Endothelial cell of umbilical vein (primary cell): ENCODE measurements around the gene SLC9A2. TPM values are rescaled to one million over a fixed set of nuclear protein-coding genes. Genes with fewer than 3 reads are reported as not detected.

Experiments
- BruUV-seq: library from RNA; stranded (reverse); fragments of 400-500 nt; replicated peaks from 2 replicates; lab custom pipeline; 2021; lab: Mats Ljungman, UMichigan
- CTCF ChIA-PET: fragments of 300-600, 350-600 bp; sonication (Branson Sonifier 250); formaldehyde crosslinking; loops from one replicate; lab custom pipeline; 2021; ENCODE audit warnings: antibody characterized with exemption, inconsistent platforms; lab: Charles Lee
- POLR2A ChIA-PET: fragments of 300-600, 350-600 bp; sonication (Branson Sonifier 250); formaldehyde crosslinking; loops from one replicate; lab custom pipeline; 2021; ENCODE audit warnings: antibody characterized with exemption, inconsistent platforms; lab: Charles Lee
- DNase-seq: peaks from one replicate; pipeline ENCODE4 v3.0.0-alpha.2; 2011; ENCODE audit warnings: low read depth, low spot score
- FAIRE-seq: peaks from 2 replicates; lab custom pipeline; 2011; peaks lifted over from hg19 to GRCh38; lab: Jason Lieb, UNC
- H2AFZ ChIP-seq: 2 replicates; pipeline ENCODE4 v1.6.0; 2012; ENCODE audit warnings: low read depth, low read length, control low read depth, inconsistent platforms
- H3K27ac ChIP-seq: 2 replicates; pipeline ENCODE4 v1.5.1; 2011; ENCODE audit warnings: low read depth, mild to moderate bottlenecking, control low read depth, low read length, moderate library complexity; ENCODE audit not compliant: insufficient read depth
- H3K27me3 ChIP-seq, 2 experiments: 2 replicates each; pipeline versions ENCODE4 v1.6.0 to v1.6.1; 2011; ENCODE audit warnings: low read length in 2 of 2, mixed read lengths in 1 of 2; ENCODE audit not compliant: control insufficient read depth in 2 of 2, insufficient read depth in 2 of 2
- H3K36me3 ChIP-seq, 2 experiments: 2 replicates in 1 of 2; 3 replicates in 1 of 2; pipeline ENCODE4 v1.5.1; 2011; ENCODE audit warnings: low read length in 2 of 2, mild to moderate bottlenecking in 1 of 2, moderate library complexity in 1 of 2; ENCODE audit not compliant: control insufficient read depth in 2 of 2, insufficient read depth in 2 of 2; ENCODE audit errors: extremely low read depth in 1 of 2
- H3K4me1 ChIP-seq: 3 replicates; pipeline ENCODE4 v1.5.1; 2011; ENCODE audit warnings: mild to moderate bottlenecking, low read length; ENCODE audit not compliant: control insufficient read depth, insufficient read depth; ENCODE audit errors: extremely low read depth
- H3K4me2 ChIP-seq: 2 replicates; pipeline ENCODE4 v1.6.1; 2011; ENCODE audit warnings: low read length, control low read depth, mixed read lengths; ENCODE audit not compliant: insufficient read depth
- H3K4me3 ChIP-seq, 3 experiments: fragments of 200-600 bp in 1 of 3; sonication (generic), shearing (Covaris generic) in 1 of 3; replicated peaks in 1 of 3; 2 replicates each; pipeline ENCODE4 v1.5.1; 2011 to 2016; ENCODE audit warnings: control low read depth in 3 of 3, low read length in 3 of 3, mild to moderate bottlenecking in 2 of 3, inconsistent platforms in 1 of 3, low read depth in 1 of 3, moderate library complexity in 1 of 3; ENCODE audit not compliant: insufficient read depth in 1 of 3
- H3K79me2 ChIP-seq: 2 replicates; pipeline ENCODE4 v1.6.0; 2012; ENCODE audit warnings: low read length, inconsistent platforms; ENCODE audit not compliant: control insufficient read depth, insufficient read depth
- H3K9ac ChIP-seq: replicated peaks from 2 replicates; pipeline ENCODE3; 2011; ENCODE audit warnings: low read length, control low read depth; ENCODE audit not compliant: insufficient read depth; ENCODE audit errors: extremely low read depth
- H3K9me1 ChIP-seq: replicated peaks from 3 replicates; pipeline ENCODE4 v1.6.0; 2011; ENCODE audit warnings: mild to moderate bottlenecking, low read length; ENCODE audit not compliant: control insufficient read depth, insufficient read depth; ENCODE audit errors: extremely low read depth
- H3K9me3 ChIP-seq: replicated peaks from 2 replicates; pipeline ENCODE4 v1.5.1; 2012; ENCODE audit warnings: low read length, inconsistent platforms; ENCODE audit not compliant: control insufficient read depth, insufficient read depth
- H4K20me1 ChIP-seq: replicated peaks from 2 replicates; pipeline ENCODE3; 2011; ENCODE audit warnings: mild to moderate bottlenecking, low read length; ENCODE audit not compliant: control insufficient read depth, insufficient read depth; ENCODE audit errors: extremely low read depth
- EZH2 ChIP-seq: IDR thresholded peaks from 2 replicates; pipeline ENCODE4 v1.6.1; 2012; ENCODE audit warnings: borderline replicate concordance, low read depth, mild to moderate bottlenecking, moderate library complexity, low read length, inconsistent platforms; ENCODE audit not compliant: severe bottlenecking
- FOS ChIP-seq: IDR thresholded peaks from 2 replicates; pipeline ENCODE4 v1.6.1; 2011; ENCODE audit warnings: mild to moderate bottlenecking, low read length, moderate library complexity, borderline replicate concordance; ENCODE audit not compliant: insufficient read depth
- GATA2 ChIP-seq: IDR thresholded peaks from 2 replicates; pipeline ENCODE4 v1.7.0; 2011; ENCODE audit warnings: low read depth, mild to moderate bottlenecking, moderate library complexity, mixed read lengths, low read length; ENCODE audit not compliant: insufficient read length, insufficient read depth
- JUN ChIP-seq: IDR thresholded peaks from 2 replicates; pipeline ENCODE4 v1.6.1; 2011; ENCODE audit warnings: borderline replicate concordance, low read depth; ENCODE audit not compliant: insufficient read length, insufficient read depth
- MAX ChIP-seq: IDR thresholded peaks from 2 replicates; pipeline ENCODE4 v1.6.1; 2011; ENCODE audit not compliant: insufficient read depth, insufficient read length
- MYC ChIP-seq: IDR thresholded peaks from one replicate; pipeline ENCODE4 v1.6.1; 2011; ENCODE audit warnings: mild to moderate bottlenecking, low read depth, low read length
- POLR2A ChIP-seq: IDR thresholded peaks from 2 replicates; pipeline ENCODE4 v1.6.1; 2012; ENCODE audit warnings: low read depth, mild to moderate bottlenecking, control low read depth, low read length
- POLR2AphosphoS5 ChIP-seq: IDR thresholded peaks from 2 replicates; pipeline ENCODE4 v1.6.1; 2012; ENCODE audit warnings: low read depth, mild to moderate bottlenecking, control low read depth, low read length, moderate library complexity; ENCODE audit not compliant: insufficient read depth
- dilution Hi-C: fragments of 300-500 bp; cut with MboI; formaldehyde crosslinking; loops from one replicate; pipeline ENCODE4 v1.15.0; 2019; ENCODE audit warnings: low sequenced_read_pairs; ENCODE audit not compliant: extremely low pct_ligation_motif_present
- intact Hi-C: fragments of 100-400 bp; cut with micrococcal nuclease; formaldehyde crosslinking; loops from one replicate; pipeline ENCODE4 v1.10.0; 2022
- polyA plus RNA-seq, 4 experiments: library from polyadenylated mRNA; depleted of rRNA in 3 of 4; stranded (reverse) in 3 of 4; unstranded in 1 of 4; fragments of >200 nt; gene quantifications; 2 replicates each; pipeline versions ENCODE4 v1.2.1 to v1.2.3, GENCODE V29; 2011 to 2012; ENCODE audit warnings: missing spikeins in 1 of 4
- total RNA-seq: library from RNA; stranded (reverse); gene quantifications from 2 replicates; pipeline ENCODE4 v1.2.3, GENCODE V29; 2021
- TF ChIP-seq, protein P1 (sequence below), 2 donors: IDR thresholded peaks; 1 replicate in 1 of 2; 2 replicates in 1 of 2; pipeline ENCODE4 v1.5.1; 2011; ENCODE audit warnings: low read length in 2 of 2, mild to moderate bottlenecking in 2 of 2, moderate library complexity in 2 of 2, control low read depth in 1 of 2, inconsistent platforms in 1 of 2, low read depth in 1 of 2; ENCODE audit not compliant: insufficient read depth in 1 of 2; ENCODE audit errors: extremely low read depth in 1 of 2

Gene SLC9A2
- total and polyA plus RNA-seq, 2 donors (not counting 3 experiments of a cell fraction or from before 2014, with no cell fraction given), result 0.03 TPM; not detected in 1

- intact Hi-C loops (no loop called here), dilution Hi-C loops (no loop called here)
- Histone ChIP-seq H3K27me3 (peaks cover 0 to 1% of the 10 kb centered on the region in 2 experiments), H3K4me2 (no peak overlapping the region), H3K4me3 (no peak overlapping the region), H3K36me3 (no peaks in the 10 kb centered on the region), H4K20me1 (no peaks in the 10 kb centered on the region), H3K9ac (no peak overlapping the region), H2AFZ (no peak overlapping the region), H3K27ac (no peak overlapping the region), H3K9me3 (no peaks in the 10 kb centered on the region), H3K4me1 (no peaks in the 10 kb centered on the region), H3K9me1 (no peaks in the 10 kb centered on the region), H3K79me2 (no peaks in the 10 kb centered on the region)
- BruUV-seq, result no TSS peak
- ChIA-PET CTCF (no interaction called here), POLR2A (no interaction called here)
- TF ChIP-seq JUN (no peak), MAX (no peak), POLR2AphosphoS5 (no peak), EZH2 (no peak), FOS (no peak), MYC (no peak), POLR2A (no peak), GATA2 (no peak)
- TF ChIP-seq, protein P1, sequence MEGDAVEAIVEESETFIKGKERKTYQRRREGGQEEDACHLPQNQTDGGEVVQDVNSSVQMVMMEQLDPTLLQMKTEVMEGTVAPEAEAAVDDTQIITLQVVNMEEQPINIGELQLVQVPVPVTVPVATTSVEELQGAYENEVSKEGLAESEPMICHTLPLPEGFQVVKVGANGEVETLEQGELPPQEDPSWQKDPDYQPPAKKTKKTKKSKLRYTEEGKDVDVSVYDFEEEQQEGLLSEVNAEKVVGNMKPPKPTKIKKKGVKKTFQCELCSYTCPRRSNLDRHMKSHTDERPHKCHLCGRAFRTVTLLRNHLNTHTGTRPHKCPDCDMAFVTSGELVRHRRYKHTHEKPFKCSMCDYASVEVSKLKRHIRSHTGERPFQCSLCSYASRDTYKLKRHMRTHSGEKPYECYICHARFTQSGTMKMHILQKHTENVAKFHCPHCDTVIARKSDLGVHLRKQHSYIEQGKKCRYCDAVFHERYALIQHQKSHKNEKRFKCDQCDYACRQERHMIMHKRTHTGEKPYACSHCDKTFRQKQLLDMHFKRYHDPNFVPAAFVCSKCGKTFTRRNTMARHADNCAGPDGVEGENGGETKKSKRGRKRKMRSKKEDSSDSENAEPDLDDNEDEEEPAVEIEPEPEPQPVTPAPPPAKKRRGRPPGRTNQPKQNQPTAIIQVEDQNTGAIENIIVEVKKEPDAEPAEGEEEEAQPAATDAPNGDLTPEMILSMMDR (IDR thresholded peaks at IDR 0.05; ENCODE audit: extremely low read depth in 1 of 2, insufficient read depth in 1 of 2, low read depth in 1 of 2, low read length in 2 of 2), result no peak
- no peak for FAIRE-seq
- no peak for DNase-seq
Measured at GRCh38 chr2:102660070-102660469, 40.7 kb downstream of the SLC9A2 start.
